Thoracic aorta (tissue), 2 donors: Measurements from ENCODE around the gene PDE4B. TPM values are rescaled to one million over a fixed set of nuclear protein-coding genes. Genes with fewer than 3 reads are reported as not detected.

Experiments
- ATAC-seq: fragments of 150-250 bp; one replicate; pipeline ENCODE4 v1.8.0; 2017; ENCODE audit warnings: low read depth; ENCODE audit not compliant: insufficient number of reproducible peaks, low FRiP score
- DNase-seq: peaks from one replicate; pipeline ENCODE4 v3.0.0-alpha.2; 2020; ENCODE audit warnings: low spot score
- H3K27ac ChIP-seq, 2 donors: fragments of 200-600 bp; sonication (generic); 1 replicate in 1 of 2; 2 replicates in 1 of 2; pipeline ENCODE4 v1.5.1; 2016; ENCODE audit warnings: mild to moderate bottlenecking in 2 of 2, moderate library complexity in 2 of 2
- H3K27me3 ChIP-seq: fragments of 200-600 bp; sonication (generic); replicated peaks from 2 replicates; pipeline ENCODE4 v1.6.0; 2016; ENCODE audit warnings: mild to moderate bottlenecking; ENCODE audit not compliant: insufficient read depth
- H3K36me3 ChIP-seq: fragments of 200-600 bp; sonication (generic); one replicate; pipeline ENCODE4 v1.5.1; 2016
- H3K4me1 ChIP-seq, 2 donors: fragments of 200-600 bp; sonication (generic); 1 replicate in 1 of 2; 2 replicates in 1 of 2; pipeline versions ENCODE4 v1.5.1 to v1.6.0; 2016; ENCODE audit warnings: low read depth in 2 of 2, mild to moderate bottlenecking in 1 of 2; ENCODE audit not compliant: control insufficient read depth in 1 of 2
- H3K4me3 ChIP-seq: fragments of 200-600 bp; sonication (generic); 2 replicates; pipeline ENCODE4 v1.5.1; 2016; ENCODE audit warnings: mild to moderate bottlenecking
- H3K9me3 ChIP-seq: fragments of 200-600 bp; sonication (generic); 2 replicates; pipeline ENCODE4 v1.5.1; 2016
- CTCF ChIP-seq: fragments of 200-600 bp; sonication (generic); IDR thresholded peaks from one replicate; pipeline ENCODE4 v1.5.1; 2019; ENCODE audit warnings: antibody characterized with exemption
- total RNA-seq, 2 donors: library from RNA; depleted of rRNA; stranded (reverse); fragments of >200 nt; gene quantifications; one replicate each; pipeline versions ENCODE4 v1.1.0 to v1.2.3, GENCODE V29; 2016

PDE4B gene
- total RNA-seq, 2 donors from 2014 or later, result 29.0 to 42.4 TPM

- H3K4me3 ChIP-seq, result no peak overlapping the region
- ATAC-seq (no peak), DNase-seq (no peak)
- H3K9me3 ChIP-seq, result no peaks in the 10 kb centered on the region
- no peaks in the 10 kb centered on the region for H3K27me3 ChIP-seq
- H3K36me3 ChIP-seq, result no peaks in the 10 kb centered on the region
- no peak for TF ChIP-seq CTCF
- H3K27ac ChIP-seq, result no peak overlapping the region
- no peaks in the 10 kb centered on the region for H3K4me1 ChIP-seq
These were observed 389.3 kb downstream of the PDE4B start for GRCh38 chr1:66182026-66182425.

- Histone ChIP-seq H3K9me3 (no peaks in the 10 kb centered on the region), H3K4me1 (no peaks in the 10 kb centered on the region), H3K4me3 (no peak overlapping the region), H3K27me3 (no peaks in the 10 kb centered on the region), H3K27ac (no peak overlapping the region), H3K36me3 (no peaks in the 10 kb centered on the region)
- TF ChIP-seq CTCF, result no peak
- DNase-seq (no peak), ATAC-seq (no peak)
These were observed 390.0 kb downstream of the PDE4B start for GRCh38 chr1:66182551-66183178.

GRCh38 chr1:66183400-66183799 is 390.7 kb downstream of the PDE4B start:
- H3K27ac ChIP-seq, result no peak overlapping the region
- TF ChIP-seq CTCF, result no peak
- no peaks in the 10 kb centered on the region for H3K9me3 ChIP-seq
- H3K4me1 ChIP-seq, result no peaks in the 10 kb centered on the region
- ATAC-seq, result no peak
- no peaks in the 10 kb centered on the region for H3K27me3 ChIP-seq
- no peaks in the 10 kb centered on the region for H3K36me3 ChIP-seq
- no peak for DNase-seq
- no peak overlapping the region for H3K4me3 ChIP-seq

- Histone ChIP-seq H3K27ac (no peak overlapping the region), H3K4me3 (no peak overlapping the region), H3K27me3 (no peaks in the 10 kb centered on the region), H3K36me3 (no peaks in the 10 kb centered on the region), H3K9me3 (no peaks in the 10 kb centered on the region), H3K4me1 (no peaks in the 10 kb centered on the region)
- DNase-seq, result no peak
- ATAC-seq, result no peak
- no peak for TF ChIP-seq CTCF
These were observed 404.4 kb downstream of the PDE4B start for GRCh38 chr1:66197120-66197519.

GRCh38 chr1:66197785-66198184 is 405.1 kb downstream of the PDE4B start:
- H3K27ac ChIP-seq, result no peak overlapping the region
- DNase-seq (no peak), ATAC-seq (no peak)
- no peaks in the 10 kb centered on the region for H3K4me1 ChIP-seq
- H3K4me3 ChIP-seq, result no peak overlapping the region
- no peaks in the 10 kb centered on the region for H3K9me3 ChIP-seq
- H3K27me3 ChIP-seq, result no peaks in the 10 kb centered on the region
- no peak for TF ChIP-seq CTCF
- H3K36me3 ChIP-seq, result no peaks in the 10 kb centered on the region
